GM21367 (cell line): ENCODE measurements around the gene LPP.

Experiments used
- ATAC-seq: cut with Tn5 transposase; IDR thresholded peaks from one replicate; pipeline ENCODE4 v1.9.1; 2021; ENCODE audit not compliant: unreplicated experiment

LPP gene

GRCh38 chr3:188761439-188761838 lies 607.5 kb downstream of the LPP start:
- ATAC-seq, result no peak

GRCh38 chr3:188761964-188762363 lies 608.0 kb downstream of the LPP start:
- no peak for ATAC-seq

- ATAC-seq, result no peak
These were observed 610.7 kb downstream of the LPP start for GRCh38 chr3:188764609-188765008.

GRCh38 chr3:188769831-188770230 lies 615.9 kb downstream of the LPP start:
- no peak for ATAC-seq

- no peak for ATAC-seq
These were observed 618.9 kb downstream of the LPP start for GRCh38 chr3:188772886-188773285.

GRCh38 chr3:188775412-188775811 lies 621.5 kb downstream of the LPP start:
- no peak for ATAC-seq

GRCh38 chr3:188776447-188776846 lies 622.5 kb downstream of the LPP start:
- no peak for ATAC-seq

GRCh38 chr3:188778091-188778852 lies 624.3 kb downstream of the LPP start:
- ATAC-seq, result no peak

GRCh38 chr3:188779281-188779980 lies 625.5 kb downstream of the LPP start:
- no peak for ATAC-seq

GRCh38 chr3:188780193-188781147 lies 626.5 kb downstream of the LPP start:
- no peak for ATAC-seq

GRCh38 chr3:188782613-188783124 lies 628.7 kb downstream of the LPP start:
- no peak for ATAC-seq

- ATAC-seq, result no peak
These were observed 632.5 kb downstream of the LPP start for GRCh38 chr3:188786424-188786823.

GRCh38 chr3:188788621-188789081 lies 634.7 kb downstream of the LPP start:
- ATAC-seq, result no peak

- no peak for ATAC-seq
These were observed 635.3 kb downstream of the LPP start for GRCh38 chr3:188789251-188789650.

GRCh38 chr3:188791311-188791710 lies 637.4 kb downstream of the LPP start:
- no peak for ATAC-seq

GRCh38 chr3:188792793-188793192 lies 638.8 kb downstream of the LPP start:
- no peak for ATAC-seq

GRCh38 chr3:188796122-188796631 lies 642.2 kb downstream of the LPP start:
- ATAC-seq, result peak; percentile 67

GRCh38 chr3:188797045-188797444 lies 643.1 kb downstream of the LPP start:
- no peak for ATAC-seq

- no peak for ATAC-seq
These were observed 644.7 kb downstream of the LPP start for GRCh38 chr3:188798556-188799145.

- no peak for ATAC-seq
These were observed 647.4 kb downstream of the LPP start for GRCh38 chr3:188801393-188801792.
